ENCODE results near the gene EYA3.
"Not testable (repeated sequence)": the region's sequence is repeated elsewhere in the genome, so short reads cannot be mapped to it uniquely, and the experiment has no call there.

Gene EYA3

GRCh38 chr1:28032281-28032680 is 56.1 kb downstream of the EYA3 start:
- no peaks in the 10 kb centered on the region for H3K9me3 ChIP-seq (ENCODE audit: control insufficient read depth, low read length)
- H3K9ac ChIP-seq (ENCODE audit: low read length), result no peak overlapping the region
- no peaks in the 10 kb centered on the region for H3K27me3 ChIP-seq (ENCODE audit: control insufficient read depth, insufficient read depth, low read length)
- H3K36me3 ChIP-seq (ENCODE audit: control insufficient read depth, insufficient read depth, low read length), result no peaks in the 10 kb centered on the region
- no peak overlapping the region for H3K4me3 ChIP-seq (ENCODE audit: low read length)
- peaks cover 3% of the 10 kb centered on the region for H3K4me1 ChIP-seq (ENCODE audit: control insufficient read depth, insufficient read depth, low read length)

GRCh38 chr1:28031173-28031572 is 57.2 kb downstream of the EYA3 start:
- Histone ChIP-seq H3K9ac (ENCODE audit: low read length) (no peak overlapping the region), H3K27me3 (ENCODE audit: control insufficient read depth, insufficient read depth, low read length) (no peaks in the 10 kb centered on the region), H3K36me3 (ENCODE audit: control insufficient read depth, insufficient read depth, low read length) (no peaks in the 10 kb centered on the region)

GRCh38 chr1:28028873-28029654 is 59.3 kb downstream of the EYA3 start:
- Histone ChIP-seq H3K36me3 (ENCODE audit: control insufficient read depth, insufficient read depth, low read length) (no peaks in the 10 kb centered on the region), H3K9ac (ENCODE audit: low read length) (no peak overlapping the region), H3K27me3 (ENCODE audit: control insufficient read depth, insufficient read depth, low read length) (no peaks in the 10 kb centered on the region), H3K4me1 (ENCODE audit: control insufficient read depth, insufficient read depth, low read length) (peaks cover 3% of the 10 kb centered on the region), H3K4me3 (ENCODE audit: low read length) (no peak overlapping the region), H3K9me3 (ENCODE audit: control insufficient read depth, low read length) (no peaks in the 10 kb centered on the region)

More at GRCh38 chr1:28031173-28031572, 57.2 kb downstream of the EYA3 start:
- Histone ChIP-seq H3K4me1 (ENCODE audit: control insufficient read depth, insufficient read depth, low read length) (peaks cover 3% of the 10 kb centered on the region), H3K9me3 (ENCODE audit: control insufficient read depth, low read length) (no peaks in the 10 kb centered on the region), H3K4me3 (ENCODE audit: low read length) (no peak overlapping the region)

- Histone ChIP-seq H3K4me3 (ENCODE audit: low read length) (no peak overlapping the region), H3K9me3 (ENCODE audit: control insufficient read depth, low read length) (no peaks in the 10 kb centered on the region)
These were observed 60.8 kb downstream of the EYA3 start for GRCh38 chr1:28027660-28028059.

GRCh38 chr1:28027238-28027637 is 61.2 kb downstream of the EYA3 start:
- Histone ChIP-seq H3K4me1 (ENCODE audit: control insufficient read depth, insufficient read depth, low read length) (peaks cover 3% of the 10 kb centered on the region), H3K36me3 (ENCODE audit: control insufficient read depth, insufficient read depth, low read length) (no peaks in the 10 kb centered on the region), H3K9ac (ENCODE audit: low read length) (no peak overlapping the region), H3K27me3 (ENCODE audit: control insufficient read depth, insufficient read depth, low read length) (no peaks in the 10 kb centered on the region), H3K4me3 (ENCODE audit: low read length) (no peak overlapping the region), H3K9me3 (ENCODE audit: control insufficient read depth, low read length) (no peaks in the 10 kb centered on the region)

More at GRCh38 chr1:28027660-28028059, 60.8 kb downstream of the EYA3 start:
- Histone ChIP-seq H3K27me3 (ENCODE audit: control insufficient read depth, insufficient read depth, low read length) (no peaks in the 10 kb centered on the region), H3K9ac (ENCODE audit: low read length) (no peak overlapping the region), H3K4me1 (ENCODE audit: control insufficient read depth, insufficient read depth, low read length) (peaks cover 3% of the 10 kb centered on the region), H3K36me3 (ENCODE audit: control insufficient read depth, insufficient read depth, low read length) (no peaks in the 10 kb centered on the region)

- H3K9ac ChIP-seq (ENCODE audit: low read length), result no peak overlapping the region
- no peaks in the 10 kb centered on the region for H3K4me1 ChIP-seq (ENCODE audit: control insufficient read depth, insufficient read depth, low read length)
- no peaks in the 10 kb centered on the region for H3K27me3 ChIP-seq (ENCODE audit: control insufficient read depth, insufficient read depth, low read length)
- no peaks in the 10 kb centered on the region for H3K36me3 ChIP-seq (ENCODE audit: control insufficient read depth, insufficient read depth, low read length)
- H3K4me3 ChIP-seq (ENCODE audit: low read length), result no peak overlapping the region
- H3K9me3 ChIP-seq (ENCODE audit: control insufficient read depth, low read length), result no peaks in the 10 kb centered on the region
These were observed 62.1 kb downstream of the EYA3 start for GRCh38 chr1:28026329-28026728.

GRCh38 chr1:28021064-28021463 is 67.3 kb downstream of the EYA3 start:
- no peak overlapping the region for H3K9ac ChIP-seq (ENCODE audit: low read length)

GRCh38 chr1:28010969-28011368 is 77.4 kb downstream of the EYA3 start:
- Histone ChIP-seq H3K9ac (ENCODE audit: low read length) (no peak overlapping the region), H3K9me3 (ENCODE audit: control insufficient read depth, low read length) (no peaks in the 10 kb centered on the region), H3K4me3 (ENCODE audit: low read length) (no peak overlapping the region), H3K36me3 (ENCODE audit: control insufficient read depth, insufficient read depth, low read length) (peaks cover 5% of the 10 kb centered on the region), H3K4me1 (ENCODE audit: control insufficient read depth, insufficient read depth, low read length) (no peaks in the 10 kb centered on the region), H3K27me3 (ENCODE audit: control insufficient read depth, insufficient read depth, low read length) (no peaks in the 10 kb centered on the region)

More at GRCh38 chr1:28021064-28021463, 67.3 kb downstream of the EYA3 start:
- Histone ChIP-seq H3K4me1 (ENCODE audit: control insufficient read depth, insufficient read depth, low read length) (no peaks in the 10 kb centered on the region), H3K4me3 (ENCODE audit: low read length) (no peak overlapping the region), H3K27me3 (ENCODE audit: control insufficient read depth, insufficient read depth, low read length) (no peaks in the 10 kb centered on the region), H3K9me3 (ENCODE audit: control insufficient read depth, low read length) (no peaks in the 10 kb centered on the region), H3K36me3 (ENCODE audit: control insufficient read depth, insufficient read depth, low read length) (no peaks in the 10 kb centered on the region)

- not testable (repeated sequence) for H3K27me3 ChIP-seq (ENCODE audit: control insufficient read depth, insufficient read depth, low read length); H3K36me3 ChIP-seq (ENCODE audit: control insufficient read depth, insufficient read depth, low read length); H3K4me1 ChIP-seq (ENCODE audit: control insufficient read depth, insufficient read depth, low read length); H3K4me3 ChIP-seq (ENCODE audit: low read length); H3K9me3 ChIP-seq (ENCODE audit: control insufficient read depth, low read length); H3K9ac ChIP-seq (ENCODE audit: low read length)
These were observed 85.3 kb downstream of the EYA3 start for GRCh38 chr1:28003117-28003516.

GRCh38 chr1:28002600-28002999 is 85.8 kb downstream of the EYA3 start:
- Histone ChIP-seq H3K4me1 (ENCODE audit: control insufficient read depth, insufficient read depth, low read length) (no peaks in the 10 kb centered on the region), H3K36me3 (ENCODE audit: control insufficient read depth, insufficient read depth, low read length) (peaks cover 4% of the 10 kb centered on the region), H3K9me3 (ENCODE audit: control insufficient read depth, low read length) (no peaks in the 10 kb centered on the region), H3K4me3 (ENCODE audit: low read length) (no peak overlapping the region), H3K27me3 (ENCODE audit: control insufficient read depth, insufficient read depth, low read length) (no peaks in the 10 kb centered on the region), H3K9ac (ENCODE audit: low read length) (no peak overlapping the region)

- Histone ChIP-seq H3K27me3 (ENCODE audit: control insufficient read depth, insufficient read depth, low read length) (no peaks in the 10 kb centered on the region), H3K4me1 (ENCODE audit: control insufficient read depth, insufficient read depth, low read length) (no peaks in the 10 kb centered on the region), H3K9me3 (ENCODE audit: control insufficient read depth, low read length) (no peaks in the 10 kb centered on the region), H3K4me3 (ENCODE audit: low read length) (no peak overlapping the region), H3K9ac (ENCODE audit: low read length) (no peak overlapping the region), H3K36me3 (ENCODE audit: control insufficient read depth, insufficient read depth, low read length) (peaks cover 2% of the 10 kb centered on the region)
These were observed 89.4 kb downstream of the EYA3 start for GRCh38 chr1:27999055-27999454.

GRCh38 chr1:27994526-27994925 is 93.9 kb downstream of the EYA3 start:
- not testable (repeated sequence) for H3K9me3 ChIP-seq (ENCODE audit: control insufficient read depth, low read length); H3K4me1 ChIP-seq (ENCODE audit: control insufficient read depth, insufficient read depth, low read length); H3K9ac ChIP-seq (ENCODE audit: low read length); H3K27me3 ChIP-seq (ENCODE audit: control insufficient read depth, insufficient read depth, low read length); H3K4me3 ChIP-seq (ENCODE audit: low read length); H3K36me3 ChIP-seq (ENCODE audit: control insufficient read depth, insufficient read depth, low read length)

- no peak overlapping the region for H3K4me3 ChIP-seq (ENCODE audit: low read length)
- no peaks in the 10 kb centered on the region for H3K9me3 ChIP-seq (ENCODE audit: control insufficient read depth, low read length)
- H3K27me3 ChIP-seq (ENCODE audit: control insufficient read depth, insufficient read depth, low read length), result no peaks in the 10 kb centered on the region
- H3K36me3 ChIP-seq (ENCODE audit: control insufficient read depth, insufficient read depth, low read length), result no peaks in the 10 kb centered on the region
- H3K9ac ChIP-seq (ENCODE audit: low read length), result no peak overlapping the region
- H3K4me1 ChIP-seq (ENCODE audit: control insufficient read depth, insufficient read depth, low read length), result no peaks in the 10 kb centered on the region
These were observed 94.3 kb downstream of the EYA3 start for GRCh38 chr1:27994060-27994459.

All from mucosa of stomach (tissue), 1 donor.